Measurements from ENCODE around the gene SLC22A24.
"Not testable (repeated sequence)": the region's sequence is repeated elsewhere in the genome, so short reads cannot be mapped to it uniquely, and the experiment has no call there.

SLC22A24 gene

GRCh38 chr11:63144121-63144520 is at the start of gene SLC22A24:
Gene SLC22A24 (minus strand): TSS chr11:63144221. CDS start chr11:63143779, 442 bp downstream.
- no peak for DNase-seq

- DNase-seq, result no peak
Measured at GRCh38 chr11:63180536-63180935, 36.5 kb upstream of the SLC22A24 start.

- no peak for DNase-seq
Measured at GRCh38 chr11:63179432-63180041, 35.5 kb upstream of the SLC22A24 start.

- DNase-seq, result no peak
Measured at GRCh38 chr11:63177872-63178271, 33.9 kb upstream of the SLC22A24 start.

- no peak for DNase-seq
Measured at GRCh38 chr11:63165706-63166310, 21.8 kb upstream of the SLC22A24 start.

- DNase-seq, result no peak
Measured at GRCh38 chr11:63155794-63156193, 11.8 kb upstream of the SLC22A24 start.

- DNase-seq, result no peak
Measured at GRCh38 chr11:63146581-63146980, 2.6 kb upstream of the SLC22A24 start.

- no peak for DNase-seq
Measured at GRCh38 chr11:63142459-63142858, 1.6 kb downstream of the SLC22A24 start.

GRCh38 chr11:63132985-63133775 is 10.8 kb downstream of the SLC22A24 start:
- no peak for DNase-seq

GRCh38 chr11:63099555-63099954 is 44.5 kb downstream of the SLC22A24 start:
- no peak for DNase-seq

GRCh38 chr11:63080682-63081081 is 63.3 kb downstream of the SLC22A24 start:
- DNase-seq, result no peak

- DNase-seq, result not testable (repeated sequence)
Measured at GRCh38 chr11:63046203-63046602, 97.8 kb downstream of the SLC22A24 start.

- DNase-seq, result no peak
Measured at GRCh38 chr11:63042596-63042995, 101.4 kb downstream of the SLC22A24 start.

GRCh38 chr11:63032457-63032856 is 111.6 kb downstream of the SLC22A24 start:
- no peak for DNase-seq
